Tibial nerve (tissue), 3 donors: ENCODE results near the gene FRK.

ENCODE experiments used
- POLR2A ChIP-seq, 2 donors: fragments of 450-650 bp; IDR thresholded peaks; one replicate each; pipeline ENCODE4 v1.6.1; 2017; ENCODE audit warnings: antibody characterized with exemption in 2 of 2, mild to moderate bottlenecking in 2 of 2, moderate library complexity in 2 of 2
- TF ChIP-seq, protein P1 (sequence below), 5 experiments: fragments of 200-600 bp in 3 of 5; fragments of 450-650 bp in 2 of 5; sonication (generic) in 3 of 5; IDR thresholded peaks; one replicate each; pipeline ENCODE4 v1.5.1; 2016 to 2019; ENCODE audit warnings: antibody characterized with exemption in 5 of 5, mild to moderate bottlenecking in 3 of 5, moderate library complexity in 2 of 5

GRCh38 chr6:116028233-116028632 lies 32.5 kb downstream of the FRK start:
- TF ChIP-seq, protein P1, sequence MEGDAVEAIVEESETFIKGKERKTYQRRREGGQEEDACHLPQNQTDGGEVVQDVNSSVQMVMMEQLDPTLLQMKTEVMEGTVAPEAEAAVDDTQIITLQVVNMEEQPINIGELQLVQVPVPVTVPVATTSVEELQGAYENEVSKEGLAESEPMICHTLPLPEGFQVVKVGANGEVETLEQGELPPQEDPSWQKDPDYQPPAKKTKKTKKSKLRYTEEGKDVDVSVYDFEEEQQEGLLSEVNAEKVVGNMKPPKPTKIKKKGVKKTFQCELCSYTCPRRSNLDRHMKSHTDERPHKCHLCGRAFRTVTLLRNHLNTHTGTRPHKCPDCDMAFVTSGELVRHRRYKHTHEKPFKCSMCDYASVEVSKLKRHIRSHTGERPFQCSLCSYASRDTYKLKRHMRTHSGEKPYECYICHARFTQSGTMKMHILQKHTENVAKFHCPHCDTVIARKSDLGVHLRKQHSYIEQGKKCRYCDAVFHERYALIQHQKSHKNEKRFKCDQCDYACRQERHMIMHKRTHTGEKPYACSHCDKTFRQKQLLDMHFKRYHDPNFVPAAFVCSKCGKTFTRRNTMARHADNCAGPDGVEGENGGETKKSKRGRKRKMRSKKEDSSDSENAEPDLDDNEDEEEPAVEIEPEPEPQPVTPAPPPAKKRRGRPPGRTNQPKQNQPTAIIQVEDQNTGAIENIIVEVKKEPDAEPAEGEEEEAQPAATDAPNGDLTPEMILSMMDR (IDR thresholded peaks at IDR 0.05) = no peak
- TF ChIP-seq POLR2A (IDR thresholded peaks at IDR 0.05) = no peak
